Erythroblast (primary cell): ENCODE results near the gene TCIRG1.

ENCODE experiments used
- GATA1 ChIP-seq: IDR thresholded peaks from 2 replicates; pipeline ENCODE4 v1.6.1; 2011; ENCODE audit warnings: low read depth, mild to moderate bottlenecking, control low read depth, low read length, moderate library complexity
- POLR2A ChIP-seq: IDR thresholded peaks from 2 replicates; pipeline ENCODE4 v1.6.1; 2011; ENCODE audit warnings: mild to moderate bottlenecking, low read length

DNA sequence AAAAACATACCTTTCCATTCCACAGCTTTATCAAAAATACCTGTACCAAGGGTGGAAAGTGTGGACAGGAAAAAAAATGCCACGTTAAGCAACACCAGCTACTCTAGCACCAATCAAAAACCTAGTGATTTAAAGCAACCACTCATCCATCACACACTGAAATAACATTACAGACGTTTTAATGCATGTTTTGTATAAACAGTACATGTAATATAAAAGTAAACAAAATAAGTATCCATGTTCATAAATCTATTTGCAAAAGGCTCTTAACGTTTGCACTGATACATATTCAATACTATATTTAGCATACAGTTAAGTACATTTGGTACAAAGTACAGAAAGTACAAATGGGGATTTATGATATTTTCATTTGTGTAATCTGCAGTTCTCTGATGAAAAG, 43.7 kb downstream of the TCIRG1 start:
- TF ChIP-seq POLR2A (no peak), GATA1 (no peak)
